HG03135 (cell line): Measurements from ENCODE around the gene TRABD.

Experiments
- ATAC-seq: cut with Tn5 transposase; IDR thresholded peaks from one replicate; pipeline ENCODE4 v1.9.1; 2021; ENCODE audit warnings: mild to moderate bottlenecking, moderate library complexity; ENCODE audit not compliant: unreplicated experiment

TRABD gene

GRCh38 chr22:50216684-50217520 lies 31.2 kb downstream of the TRABD start:
- no peak for ATAC-seq

DNA sequence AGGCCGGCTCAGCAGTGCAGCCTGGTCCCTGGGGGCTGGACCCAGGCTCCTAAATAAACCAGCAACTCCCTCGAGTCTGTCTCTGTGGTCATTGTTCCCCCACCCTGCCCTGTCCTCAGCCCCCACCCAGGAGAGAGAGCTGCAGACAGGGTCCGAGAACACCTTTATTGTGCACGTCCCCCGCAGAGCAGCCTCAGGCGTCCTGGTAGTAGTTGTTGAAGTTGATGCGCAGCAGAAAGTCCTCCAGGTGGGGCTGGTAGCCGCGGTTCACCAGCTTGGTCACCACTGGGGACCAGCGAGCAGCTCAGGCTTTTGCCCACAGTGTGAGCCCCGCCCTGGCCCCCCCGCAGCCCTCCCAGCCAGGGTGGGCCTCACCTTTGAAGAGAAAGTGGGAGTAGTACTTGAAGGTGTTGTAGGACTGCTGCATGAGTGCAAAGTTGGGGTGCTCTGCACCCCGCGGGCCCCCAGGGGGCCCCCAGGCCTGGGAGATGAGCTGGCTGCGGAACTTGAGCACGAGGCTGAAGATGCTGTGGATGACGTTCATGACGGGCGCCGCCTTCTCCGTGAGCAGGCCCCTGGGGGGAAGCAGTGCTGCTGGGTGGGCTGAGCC lies 31.9 kb downstream of the TRABD start:
- no peak for ATAC-seq

DNA sequence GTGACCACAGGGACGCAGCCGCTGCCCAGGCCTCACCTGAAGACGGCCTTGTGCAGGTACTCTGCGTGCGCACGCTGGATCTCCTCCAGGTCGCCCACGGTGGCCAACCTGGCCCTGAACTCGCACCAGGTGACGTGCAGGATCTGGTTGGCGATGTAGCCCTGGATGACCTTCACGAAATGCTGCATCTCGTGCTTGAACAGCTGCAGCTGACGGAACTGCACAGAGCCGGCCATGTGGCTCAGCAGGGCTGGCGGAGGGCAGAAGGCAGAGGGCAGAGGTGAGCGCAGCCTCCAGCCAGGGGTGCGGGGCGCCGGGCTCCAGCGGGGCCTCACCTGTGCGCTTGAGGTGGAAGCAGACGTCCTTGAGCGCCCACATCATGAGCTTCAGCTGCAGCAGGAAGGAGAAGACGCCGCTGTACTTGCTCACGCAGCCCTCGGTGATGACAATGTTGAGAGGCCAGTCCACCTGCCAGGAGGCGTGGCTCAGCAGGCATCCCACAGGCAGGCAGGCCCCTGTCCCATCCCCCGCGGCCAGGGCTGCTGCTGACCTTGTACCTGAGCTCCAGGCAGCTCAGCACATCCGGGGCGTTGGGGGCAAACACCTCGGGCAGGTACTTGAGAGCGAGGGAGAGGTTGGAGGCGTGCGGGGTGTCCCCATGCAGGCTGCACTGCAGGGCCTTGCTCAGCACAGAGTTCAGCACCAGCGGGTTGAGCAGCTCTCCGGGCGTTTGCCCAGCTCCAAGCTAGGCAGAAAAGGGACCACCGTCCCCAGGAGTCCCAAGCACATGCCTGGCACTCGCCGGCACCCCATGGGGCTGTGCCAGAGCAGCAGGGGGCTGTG lies 32.7 kb downstream of the TRABD start:
- no peak for ATAC-seq

DNA sequence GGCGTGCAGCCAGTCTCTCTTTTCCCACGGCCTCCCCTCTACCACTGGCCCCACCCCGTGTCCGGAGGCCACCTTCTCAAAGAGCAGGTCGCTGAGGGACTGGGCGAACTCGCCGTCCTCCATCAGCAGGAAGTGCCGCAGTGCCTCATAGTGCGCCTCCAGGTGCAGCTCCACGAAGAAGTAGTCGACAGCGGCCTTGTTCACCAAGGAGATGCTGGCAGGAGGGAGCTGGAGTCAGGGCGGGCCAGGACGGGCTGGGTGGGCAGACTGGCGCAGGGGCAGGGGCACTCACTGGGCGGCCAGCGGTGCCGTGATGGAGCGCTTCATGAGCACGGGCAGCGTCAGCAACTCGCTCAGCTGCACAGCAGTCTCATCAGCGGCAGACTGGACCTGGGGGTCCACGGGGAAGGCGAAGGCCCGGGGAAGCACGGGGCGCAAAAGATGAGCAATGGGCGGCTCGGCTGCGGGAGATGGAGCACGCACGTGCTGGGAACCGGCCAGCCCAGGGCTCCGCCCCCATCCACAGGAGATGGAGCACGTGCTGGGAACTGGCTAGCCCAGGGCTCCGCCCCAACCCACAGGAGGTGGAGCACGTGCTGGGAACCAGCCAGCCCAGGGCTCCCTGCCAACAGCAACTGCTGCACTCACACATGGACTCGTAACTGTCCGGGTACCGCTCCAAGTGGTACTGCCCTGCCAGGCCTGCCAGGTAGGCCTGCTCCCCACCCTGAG lies 33.4 kb downstream of the TRABD start:
- no peak for ATAC-seq

GRCh38 chr22:50219800-50220602 lies 34.3 kb downstream of the TRABD start:
- no peak for ATAC-seq

GRCh38 chr22:50220603-50221409 lies 35.1 kb downstream of the TRABD start:
- ATAC-seq: no peak

- ATAC-seq: no peak
Observed at GRCh38 chr22:50221410-50222300, 35.9 kb downstream of the TRABD start.

- no peak for ATAC-seq
Observed at GRCh38 chr22:50222508-50222907, 36.8 kb downstream of the TRABD start.

DNA sequence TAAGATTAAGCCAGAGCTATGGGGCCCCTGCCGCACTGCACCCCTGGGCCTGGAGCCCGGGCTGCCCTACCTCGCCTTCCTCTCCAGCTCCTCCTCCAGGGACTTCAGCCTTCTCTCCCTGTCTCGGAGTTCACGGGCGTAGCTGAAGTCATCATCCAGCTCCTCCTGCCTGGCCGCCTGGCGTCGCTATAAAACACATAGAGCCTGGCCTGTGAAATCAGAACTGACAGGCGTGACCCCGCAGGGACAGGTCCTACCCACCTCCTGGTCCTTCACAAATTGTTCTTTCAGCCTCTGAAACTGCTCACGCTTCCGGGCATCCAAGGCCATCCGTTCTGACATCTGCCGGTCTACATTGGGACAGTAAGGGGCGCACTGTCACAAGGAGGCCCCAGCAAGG lies 38.4 kb downstream of the TRABD start:
- no peak for ATAC-seq

DNA sequence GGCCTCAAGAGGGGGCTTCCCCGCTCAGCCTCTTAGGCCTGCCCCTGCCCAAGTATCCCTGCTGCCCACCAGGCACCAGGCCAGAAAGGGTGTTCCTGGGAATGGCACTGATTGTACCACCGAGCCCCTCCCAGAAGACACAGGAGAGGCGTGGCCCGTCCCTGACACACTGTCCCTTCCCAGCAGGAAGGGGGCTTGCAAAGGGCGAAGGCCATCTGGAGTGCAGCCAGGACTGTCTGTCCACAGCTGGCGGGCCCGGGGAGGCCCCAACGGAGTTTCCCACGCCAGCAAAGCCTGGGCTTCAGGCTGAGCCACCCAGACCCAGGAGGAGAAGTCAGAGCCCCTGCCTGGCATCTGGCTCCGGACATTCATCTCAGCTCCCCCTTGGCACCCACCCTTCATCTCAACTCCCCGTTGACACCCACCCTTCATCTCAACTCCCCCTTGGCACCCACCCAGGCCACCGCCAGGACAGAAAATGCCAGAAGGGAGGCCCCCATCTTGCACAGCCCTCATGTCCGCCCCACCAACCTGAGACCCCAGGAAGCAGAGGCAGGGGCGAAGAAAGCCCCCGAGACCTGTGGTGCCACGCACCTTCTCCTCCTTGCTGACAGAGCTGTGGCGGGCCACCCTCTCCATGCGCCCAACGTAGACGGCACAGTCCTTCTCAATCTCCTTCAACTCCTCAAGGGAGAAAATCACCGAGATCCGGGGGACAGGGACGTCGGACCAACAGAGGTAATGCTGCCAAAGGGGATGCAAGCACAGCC lies 39.7 kb downstream of the TRABD start:
- ATAC-seq: no peak

GRCh38 chr22:50226063-50226874 lies 40.6 kb downstream of the TRABD start:
- no peak for ATAC-seq

- ATAC-seq: no peak
Observed at GRCh38 chr22:50226875-50227165, 41.1 kb downstream of the TRABD start.

GRCh38 chr22:50227579-50228215 lies 42.0 kb downstream of the TRABD start:
- ATAC-seq: no peak

DNA sequence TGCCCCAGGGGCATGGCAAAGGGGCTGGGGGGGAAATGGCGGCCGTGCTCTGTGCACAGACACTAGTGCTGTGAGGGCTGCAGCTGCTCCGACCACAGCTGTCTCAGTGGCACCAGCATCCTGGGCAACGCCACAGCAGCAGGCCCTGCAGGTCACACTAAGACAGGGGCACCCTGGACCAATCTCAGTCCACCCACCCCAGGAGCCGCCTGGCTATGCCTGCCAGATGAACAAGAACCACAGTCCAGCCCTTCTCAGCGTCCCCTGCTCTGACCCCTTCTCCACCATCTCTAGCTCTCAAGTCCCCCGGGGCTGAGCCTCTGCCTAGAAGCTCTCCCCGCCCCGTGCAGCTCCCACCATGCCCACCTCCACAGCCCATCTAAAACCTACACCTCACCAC lies 42.7 kb downstream of the TRABD start:
- no peak for ATAC-seq

DNA sequence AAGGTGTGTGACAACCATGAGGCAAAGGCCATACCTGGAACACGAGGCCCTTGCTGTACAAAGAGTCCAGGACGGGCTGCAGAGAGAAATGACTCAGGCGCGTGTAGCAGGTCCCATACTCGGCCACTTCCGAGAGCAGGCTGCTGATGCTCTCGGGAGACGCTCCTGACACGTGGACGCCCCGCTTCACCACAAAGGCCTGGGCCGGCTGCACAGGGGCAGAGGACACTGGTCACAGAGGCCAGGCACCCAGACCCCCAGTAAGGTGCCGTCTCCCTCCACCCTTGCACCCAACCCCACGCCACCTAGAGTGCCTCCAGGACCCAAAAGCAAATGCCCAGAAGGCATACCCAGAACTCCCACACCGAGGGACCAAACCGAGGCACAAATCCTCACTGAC lies 43.7 kb downstream of the TRABD start:
- no peak for ATAC-seq

DNA sequence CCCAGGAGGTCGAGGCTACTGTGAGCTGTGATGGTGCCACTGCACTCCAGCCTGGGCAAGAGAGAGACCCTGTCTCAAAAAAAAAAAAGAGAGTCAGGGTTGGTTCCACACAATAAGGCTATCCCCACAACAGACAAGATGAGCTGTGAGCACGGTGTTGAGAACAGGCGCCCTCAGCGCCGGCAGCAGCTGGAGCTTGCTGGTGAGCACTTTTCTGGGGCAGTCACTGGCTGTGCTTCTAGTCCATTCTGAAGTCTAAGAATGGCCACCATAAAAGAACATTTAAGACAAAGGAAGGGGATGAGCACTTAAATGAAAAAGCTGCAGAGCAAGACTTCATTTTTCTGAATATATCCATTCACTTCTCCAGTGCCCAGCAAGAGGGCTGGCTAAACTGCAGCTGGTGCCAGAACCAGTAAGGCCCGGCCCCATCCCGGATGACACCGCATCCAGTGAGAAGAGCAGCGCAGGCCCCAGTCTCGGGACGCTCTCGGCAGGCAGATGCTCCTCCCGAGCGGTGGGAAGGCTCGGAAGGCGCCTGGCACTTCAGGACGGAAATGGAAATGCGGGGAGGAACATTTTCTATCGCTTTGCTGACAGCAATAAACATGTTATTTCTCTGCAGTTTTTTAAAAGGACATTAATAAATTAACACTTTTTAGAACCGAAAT lies 46.9 kb downstream of the TRABD start:
- ATAC-seq: no peak
